T1000 (cell line): ENCODE results near the gene CFAP157.

ENCODE experiments used
- DNase-seq: peaks from one replicate; lab custom pipeline; 2025; ENCODE audit warnings: mixed read lengths; lab: John Stamatoyannopoulos, UW

CFAP157 gene

DNA sequence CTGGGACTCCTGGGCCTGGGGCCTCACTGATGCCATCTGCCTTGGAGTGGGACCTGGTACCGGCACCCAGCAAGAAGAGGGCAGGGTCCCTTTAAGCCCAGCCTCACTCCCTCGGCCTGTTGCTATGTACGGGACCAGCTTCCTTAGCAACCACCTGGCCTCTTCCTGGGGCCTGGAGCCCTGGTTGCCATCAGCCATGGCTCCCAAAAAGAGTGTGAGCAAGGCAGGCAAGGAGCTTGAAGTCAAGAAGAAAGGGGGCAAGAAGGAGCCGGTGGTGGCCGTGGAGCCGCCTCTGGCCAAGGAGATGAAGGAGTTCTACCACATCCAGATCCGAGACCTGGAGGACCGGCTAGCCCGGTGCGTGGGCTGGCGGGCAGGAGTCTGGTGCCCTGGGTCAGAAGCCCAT lies at the start of gene CFAP157:
Gene CFAP157, plus strand, starts transcription at position 153 of the 406 bp plus-strand sequence. Its CDS starts 44 bp downstream, at position 197.
- no peak for DNase-seq

DNA sequence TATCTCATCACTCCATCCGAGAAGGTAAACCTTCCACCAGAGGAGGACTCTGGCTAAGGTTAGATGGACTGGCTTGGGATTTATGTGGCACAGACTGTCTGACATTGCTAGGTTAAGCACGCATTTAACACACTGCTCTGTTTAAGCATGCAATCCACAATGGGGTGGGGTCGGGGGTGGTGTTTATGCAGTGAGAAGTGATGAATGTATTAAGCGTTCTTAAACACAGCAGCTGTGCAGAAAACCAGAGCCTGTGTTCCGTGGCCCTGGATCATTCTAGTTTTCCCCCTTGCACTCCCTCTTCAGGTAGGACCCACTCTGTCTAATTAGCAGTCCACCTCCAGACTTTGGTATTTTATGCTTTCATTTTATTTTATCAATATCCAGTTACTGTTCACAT lies 48.4 kb upstream of the CFAP157 start:
- no peak for DNase-seq

DNA sequence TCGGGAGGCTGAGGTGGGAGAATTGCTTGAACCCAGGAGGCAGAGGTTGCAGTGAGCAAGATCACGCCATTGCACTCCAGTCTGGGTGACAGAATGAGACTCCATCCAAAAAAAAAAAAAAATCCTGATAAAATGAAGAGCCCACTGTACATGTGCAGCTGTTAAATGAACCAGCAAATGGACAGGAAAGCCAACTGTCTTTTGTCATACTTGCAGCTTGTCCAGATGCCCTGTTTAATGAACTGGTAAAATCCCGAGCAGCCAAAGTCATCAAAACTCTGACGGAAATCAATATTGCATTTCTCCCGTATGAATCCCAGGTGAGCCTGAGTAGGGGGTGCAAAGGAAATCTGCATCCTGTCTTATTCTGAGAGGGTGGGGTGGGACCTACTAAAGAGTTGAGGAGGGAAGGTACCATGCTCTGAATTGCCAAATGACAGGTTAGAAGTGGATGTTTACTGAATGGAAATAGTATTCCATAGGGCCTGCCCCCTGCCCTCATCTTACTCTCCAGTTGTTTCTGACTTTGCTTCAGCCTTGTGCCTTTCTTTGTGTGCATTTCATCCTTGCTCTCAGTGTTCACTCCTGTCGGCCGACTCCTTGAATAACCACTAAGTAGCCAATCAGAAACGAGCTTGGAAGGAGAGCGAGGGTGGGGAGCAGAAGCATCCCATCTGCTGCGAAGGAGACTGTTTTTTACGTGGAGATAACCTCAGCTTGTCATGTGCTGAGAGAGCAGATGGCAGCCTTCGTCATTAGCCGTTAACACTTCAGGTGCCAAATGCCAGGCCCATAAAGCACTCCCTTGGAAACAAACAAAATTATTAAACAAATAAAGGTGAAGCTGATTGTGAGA lies 45.7 kb upstream of the CFAP157 start:
- no peak for DNase-seq

DNA sequence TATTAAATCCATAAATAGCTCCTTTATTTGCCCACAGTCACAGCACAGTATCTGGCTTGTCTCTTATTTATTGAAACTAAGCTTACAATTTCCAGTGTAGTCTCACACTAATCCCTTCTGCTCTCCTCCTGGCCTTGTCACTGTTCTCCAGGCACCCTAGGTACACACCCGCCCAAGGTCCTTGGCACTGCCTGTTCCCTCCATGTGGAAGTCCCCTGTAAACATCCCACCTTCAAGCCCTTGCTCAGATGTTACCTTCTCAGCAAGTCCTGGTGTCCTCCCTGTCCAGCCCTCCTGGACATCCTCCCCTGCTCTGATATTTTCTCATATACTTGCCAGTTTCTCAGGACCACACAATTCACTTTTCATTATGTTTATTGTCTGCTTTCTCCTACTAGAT lies 44.2 kb upstream of the CFAP157 start:
- DNase-seq, result no peak

DNA sequence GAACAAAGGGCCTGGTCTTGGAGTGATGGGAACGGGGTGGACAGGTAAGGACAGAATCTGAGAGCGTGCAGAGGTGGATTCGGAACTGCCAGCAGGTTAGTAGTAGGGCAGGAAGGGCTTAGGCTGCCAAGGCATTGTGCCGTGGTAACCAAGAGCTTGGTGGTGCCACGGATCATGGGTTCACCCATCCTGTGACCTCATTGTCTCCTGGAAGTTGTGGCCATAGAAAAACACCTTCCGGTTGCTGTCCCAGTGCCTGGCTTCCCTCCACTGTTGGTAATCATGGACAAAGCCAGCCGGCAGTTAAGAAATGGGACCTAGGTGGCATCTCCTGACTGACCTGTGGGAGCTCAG lies 42.5 kb upstream of the CFAP157 start:
- DNase-seq, result no peak

- no peak for DNase-seq
Observed at GRCh38 chr9:127664678-127665507, 41.9 kb upstream of the CFAP157 start.

DNA sequence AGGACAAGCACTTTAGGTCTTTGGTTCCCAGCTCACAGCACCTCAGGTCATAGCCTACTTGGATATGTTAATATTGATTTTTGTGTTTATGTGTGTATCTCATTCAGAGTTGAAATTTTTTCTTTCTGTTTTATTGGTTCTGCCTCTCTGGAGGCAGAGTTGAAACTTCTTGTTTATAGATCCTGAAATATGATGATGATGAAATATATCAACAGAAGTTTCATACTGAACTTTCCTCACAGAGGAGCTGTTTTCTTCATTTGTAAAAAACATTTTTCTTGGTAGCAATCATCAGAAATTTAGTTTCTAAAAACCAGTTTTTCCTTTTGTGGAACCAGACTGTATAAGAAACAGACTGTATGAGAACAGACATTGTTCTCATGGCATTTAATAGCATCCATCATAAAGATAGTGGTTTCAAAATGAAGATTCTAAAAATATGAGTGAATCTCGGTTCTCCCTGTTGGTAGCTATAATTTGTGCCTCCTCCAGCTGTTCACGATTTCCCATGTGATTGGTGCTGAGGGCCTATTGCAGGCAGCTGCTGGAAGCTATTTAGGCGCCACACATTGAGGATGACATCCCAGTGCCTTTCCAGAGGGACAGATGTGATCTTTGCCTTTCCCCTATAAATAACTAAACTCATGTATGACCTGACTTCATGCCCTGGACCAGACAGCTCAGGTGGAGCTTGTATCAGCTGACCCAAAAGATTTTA lies 39.5 kb upstream of the CFAP157 start:
- DNase-seq, result no peak

DNA sequence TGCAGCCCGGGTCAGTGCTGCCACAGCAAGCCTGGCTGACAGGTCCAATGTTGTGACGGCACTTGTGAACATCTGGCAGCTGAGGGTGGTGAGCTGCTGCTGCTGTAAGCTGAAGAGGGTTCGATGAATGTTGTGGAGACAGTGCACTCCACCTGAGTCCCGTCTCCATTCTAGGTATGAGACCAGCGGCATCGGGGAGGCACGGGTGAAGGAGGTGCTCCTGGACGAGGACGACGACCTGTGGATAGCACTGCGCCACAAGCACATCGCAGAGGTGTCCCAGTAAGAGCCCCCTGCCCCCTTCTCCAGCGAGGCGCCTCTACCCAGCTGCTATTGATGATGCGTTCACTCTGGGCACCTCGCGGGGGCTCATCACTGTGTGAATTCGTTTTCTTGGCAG lies 38.9 kb upstream of the CFAP157 start:
- no peak for DNase-seq

DNA sequence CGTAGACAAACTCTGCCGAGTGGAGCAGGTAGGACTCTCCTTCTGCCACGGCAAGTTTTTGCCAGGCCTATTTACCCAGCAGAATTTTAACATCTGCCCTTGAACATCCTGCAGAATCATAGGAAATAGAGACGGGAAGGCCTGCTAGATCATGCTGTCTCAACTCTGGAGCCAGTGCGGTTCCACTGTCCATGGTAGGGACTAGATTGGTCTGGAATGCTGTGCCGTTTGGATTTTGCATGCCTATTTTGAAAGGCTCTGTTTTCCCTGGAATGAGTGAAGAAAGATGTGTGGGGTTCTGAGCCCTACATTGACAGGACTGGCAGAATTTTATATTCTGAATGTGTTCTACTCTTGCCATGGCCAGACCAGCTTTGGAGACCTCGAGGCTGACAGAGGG lies 33.6 kb upstream of the CFAP157 start:
- DNase-seq, result no peak

DNA sequence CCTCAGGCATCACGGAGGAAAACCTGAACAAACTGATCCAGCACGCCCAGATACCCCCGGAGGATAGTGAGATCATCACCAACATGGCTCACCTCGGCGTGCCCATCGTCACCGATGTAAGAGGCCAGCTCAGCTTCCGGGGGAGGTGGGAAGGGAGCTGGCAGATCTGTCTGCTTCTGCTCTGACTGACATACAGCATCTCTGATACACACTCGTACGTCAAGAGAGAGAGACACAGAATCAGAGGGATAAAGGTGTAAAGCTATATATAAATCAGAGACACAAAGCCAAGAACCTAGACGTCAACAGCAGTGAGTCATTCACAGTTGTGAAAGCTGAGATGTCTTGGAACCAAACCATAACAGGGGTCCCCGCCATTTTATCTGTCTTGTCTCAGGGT lies 30.1 kb upstream of the CFAP157 start:
- no peak for DNase-seq

GRCh38 chr9:127679506-127679905 lies 27.3 kb upstream of the CFAP157 start:
- no peak for DNase-seq

DNA sequence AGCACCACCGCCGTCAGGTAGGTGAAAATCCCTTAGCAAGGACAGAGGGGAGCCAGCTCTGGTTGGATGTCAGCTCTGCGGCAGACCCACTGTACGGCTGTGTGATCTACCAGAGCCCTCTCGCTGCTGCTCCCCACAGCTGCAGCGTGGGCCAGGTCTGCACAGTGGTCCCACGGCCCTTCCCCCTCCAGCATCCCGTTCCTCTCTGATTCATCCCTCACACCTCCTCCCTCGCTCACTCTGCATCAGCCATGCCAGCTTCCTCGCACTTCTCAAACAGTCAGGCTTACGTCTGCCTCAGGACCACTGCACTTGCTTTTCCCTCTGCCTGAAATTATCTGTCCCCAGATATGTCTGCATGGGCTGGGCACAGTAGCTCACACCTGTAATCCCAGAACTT lies 26.6 kb upstream of the CFAP157 start:
- DNase-seq, result no peak

DNA sequence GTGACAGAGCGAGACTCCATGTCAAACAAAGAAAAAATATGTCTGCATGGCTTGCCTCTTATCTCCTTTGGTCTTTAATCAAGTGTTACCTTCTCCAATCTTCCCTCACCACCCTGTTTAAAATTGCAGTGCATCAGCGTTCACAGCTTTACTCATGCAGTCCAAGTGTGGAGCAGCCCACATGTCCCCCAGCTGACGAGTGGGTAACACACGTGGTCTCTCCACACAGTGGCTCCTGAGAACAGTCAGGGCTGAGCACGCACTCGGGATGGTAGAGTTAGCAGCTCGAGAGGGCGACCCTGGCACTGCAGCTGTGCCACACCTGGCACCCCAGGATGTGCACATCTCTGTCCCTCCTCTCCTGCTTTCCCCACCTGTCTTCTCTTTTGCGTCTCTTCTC lies 25.9 kb upstream of the CFAP157 start:
- no peak for DNase-seq

DNA sequence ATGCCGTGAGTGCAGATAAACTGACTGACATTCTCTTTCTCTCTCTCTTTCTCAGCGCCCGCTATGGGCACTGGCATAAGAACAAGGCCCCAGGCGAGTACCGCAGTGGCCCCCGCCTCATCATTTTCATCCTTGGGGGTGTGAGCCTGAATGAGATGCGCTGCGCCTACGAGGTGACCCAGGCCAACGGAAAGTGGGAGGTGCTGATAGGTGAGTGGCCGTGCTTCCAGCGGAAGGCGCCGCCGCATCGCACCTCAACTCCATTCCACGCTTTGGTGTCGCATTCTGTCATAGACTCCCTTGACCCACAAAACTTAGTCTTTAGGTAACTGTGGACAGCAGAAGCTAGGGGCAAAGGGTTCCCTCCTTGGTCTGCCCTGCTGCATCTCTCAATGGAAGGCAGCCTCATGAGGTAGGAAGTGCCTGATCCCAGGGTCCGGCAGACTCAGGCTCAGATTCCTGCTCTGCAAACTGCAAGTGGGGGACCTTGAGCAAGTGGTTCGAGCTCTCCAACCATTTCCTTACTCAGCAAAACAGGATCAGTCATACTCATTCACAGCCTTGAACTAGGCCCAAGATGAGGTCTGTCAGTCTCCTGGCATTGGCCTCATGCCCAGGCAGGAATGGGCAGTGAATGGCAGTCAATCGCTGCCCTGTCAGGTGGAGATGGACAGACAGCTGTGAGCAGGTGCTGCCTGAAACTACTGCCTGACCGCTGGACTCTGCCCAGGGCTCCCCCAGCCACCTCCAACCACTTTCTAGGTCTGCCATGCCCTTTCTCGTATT lies 24.2 kb upstream of the CFAP157 start:
- no peak for DNase-seq

GRCh38 chr9:127683723-127684122 lies 23.1 kb upstream of the CFAP157 start:
- DNase-seq, result no peak

DNA sequence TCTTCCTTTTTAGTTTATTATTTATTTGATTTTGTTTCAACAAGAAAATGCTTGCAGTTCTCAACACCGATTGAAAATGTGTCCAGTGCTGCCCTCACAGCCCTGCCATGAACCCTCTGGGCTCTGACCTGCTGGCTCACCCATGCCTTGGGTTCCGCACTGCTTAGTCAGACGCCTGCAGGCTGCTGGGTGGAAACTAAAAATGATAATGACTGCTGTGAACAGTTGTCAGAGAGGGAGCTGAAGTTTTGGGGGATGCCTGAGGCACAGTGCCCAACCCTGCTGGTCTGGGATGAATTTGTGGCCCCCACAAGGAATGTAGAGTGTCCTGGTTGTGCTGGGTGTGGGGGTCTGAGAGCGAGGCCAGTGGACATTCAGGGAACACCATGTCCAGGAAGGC lies 22.2 kb upstream of the CFAP157 start:
- peak; percentile 48 for DNase-seq

DNA sequence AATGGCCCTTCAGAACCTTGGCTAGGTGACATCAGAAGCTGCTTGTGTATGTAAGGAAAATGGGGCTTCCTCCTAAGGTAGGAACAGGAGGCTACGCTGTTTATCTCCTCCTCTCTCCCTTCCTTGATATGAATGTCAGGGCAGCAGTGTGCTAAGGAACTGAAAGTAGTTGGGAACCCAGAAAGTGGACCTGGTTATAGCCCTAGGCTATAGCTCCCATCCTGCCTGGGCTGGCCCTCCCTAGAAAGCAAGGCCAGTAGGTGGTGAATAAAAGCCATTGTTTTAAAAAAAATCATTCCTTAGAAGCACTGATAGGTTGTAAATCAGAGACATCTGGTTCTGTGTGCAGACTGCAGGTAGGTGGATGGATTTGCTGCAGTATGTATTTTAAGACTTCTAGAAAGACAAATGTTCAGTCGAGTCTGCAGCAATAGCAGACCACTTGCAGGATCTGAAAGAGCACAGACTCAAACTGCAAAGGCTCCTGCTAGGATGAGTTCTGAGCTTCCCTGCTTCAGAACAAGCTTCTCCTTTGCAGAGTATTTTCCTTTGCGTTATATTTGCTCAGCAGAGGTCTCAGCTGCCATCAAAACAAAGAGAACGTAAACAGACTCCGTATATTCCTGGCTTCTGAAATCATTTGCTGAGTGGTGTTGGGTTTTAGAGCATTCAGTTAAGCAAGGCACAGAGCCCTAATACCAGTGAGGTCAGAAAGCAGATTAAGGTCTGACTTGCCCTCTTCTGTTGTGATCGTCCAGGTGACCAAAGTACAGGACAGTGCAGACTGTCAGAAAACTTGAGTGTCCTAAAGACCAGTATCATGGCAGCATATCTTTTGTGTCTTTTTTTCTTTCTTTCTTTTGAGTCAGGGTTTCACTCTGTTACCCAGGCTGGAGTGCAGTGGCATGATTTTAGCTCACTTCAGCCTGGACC lies 20.1 kb upstream of the CFAP157 start:
- DNase-seq, result no peak

- DNase-seq, result no peak
Observed at GRCh38 chr9:127689329-127690000, 17.3 kb upstream of the CFAP157 start.

DNA sequence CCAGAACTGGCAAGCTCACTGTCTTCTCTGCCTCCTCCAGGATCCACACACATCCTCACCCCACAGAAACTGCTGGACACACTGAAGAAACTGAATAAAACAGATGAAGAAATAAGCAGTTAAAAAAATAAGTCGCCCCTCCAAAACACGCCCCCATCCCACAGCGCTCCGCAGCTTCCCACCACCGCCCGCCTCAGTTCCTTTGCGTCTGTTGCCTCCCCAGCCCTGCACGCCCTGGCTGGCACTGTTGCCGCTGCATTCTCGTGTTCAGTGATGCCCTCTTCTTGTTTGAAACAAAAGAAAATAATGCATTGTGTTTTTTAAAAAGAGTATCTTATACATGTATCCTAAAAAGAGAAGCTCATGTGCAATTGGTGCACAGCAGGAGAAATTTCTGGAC lies 16.1 kb upstream of the CFAP157 start:
- no peak for DNase-seq

DNA sequence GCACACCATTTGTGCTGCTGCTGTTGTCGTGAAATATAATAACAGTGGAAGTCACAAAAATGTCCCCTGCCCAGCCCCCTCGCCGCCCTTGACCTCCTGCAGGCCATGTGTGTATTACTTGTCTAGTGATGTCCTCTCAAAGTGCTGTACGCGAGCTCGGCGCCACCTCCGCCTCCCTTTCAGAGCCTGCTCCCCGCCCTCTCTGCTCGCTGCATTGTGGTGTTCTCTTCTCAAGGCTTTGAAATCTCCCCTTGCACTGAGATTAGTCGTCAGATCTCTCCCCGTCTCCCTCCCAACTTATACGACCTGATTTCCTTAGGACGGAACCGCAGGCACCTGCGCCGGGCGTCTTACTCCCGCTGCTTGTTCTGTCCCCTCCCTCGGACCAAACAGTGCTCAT lies 14.7 kb upstream of the CFAP157 start:
- no peak for DNase-seq
